Caco-2 (cell line): ENCODE data around the gene CYGB. TPM values are rescaled to one million over a fixed set of nuclear protein-coding genes. Genes with fewer than 3 reads are reported as not detected.

Experiments used
- BruUV-seq: library from RNA; stranded (reverse); fragments of 400-500 nt; replicated peaks from 2 replicates; lab custom pipeline; 2021; lab: Mats Ljungman, UMichigan
- CTCF ChIA-PET: fragments of 300-600 bp; sonication (Branson Sonifier 250); formaldehyde crosslinking; loops from one replicate; lab custom pipeline; 2022; ENCODE audit warnings: antibody characterized with exemption; lab: Charles Lee
- POLR2A ChIA-PET: fragments of 300-600 bp; sonication (Branson Sonifier 250); formaldehyde crosslinking; loops from one replicate; lab custom pipeline; 2022; ENCODE audit warnings: antibody characterized with exemption; lab: Charles Lee
- DNase-seq, 2 experiments: peaks; one replicate each; pipeline versions ENCODE4 v3.0.0 to v3.0.0-alpha.2; 2020 to 2022
- H3K27me3 ChIP-seq: replicated peaks from 2 replicates; pipeline ENCODE4 v1.6.0; 2011; ENCODE audit warnings: low read length; ENCODE audit not compliant: control insufficient read depth, insufficient read depth
- H3K36me3 ChIP-seq: 2 replicates; pipeline ENCODE4 v1.5.1; 2011; ENCODE audit warnings: low read length; ENCODE audit not compliant: control insufficient read depth, insufficient read depth
- H3K4me1 ChIP-seq: fragments of 250-450 bp; sonication (Bioruptor Pico); 2 replicates; pipeline ENCODE4 v1.5.1; 2020; ENCODE audit warnings: mild to moderate bottlenecking
- H3K4me3 ChIP-seq: 2 replicates; pipeline ENCODE4 v1.5.1; 2011; ENCODE audit warnings: low read depth, mild to moderate bottlenecking, control low read depth, low read length
- H3K9me3 ChIP-seq: fragments of 250-450 bp; sonication (Bioruptor Pico); 2 replicates; pipeline ENCODE4 v1.5.1; 2020; ENCODE audit warnings: mild to moderate bottlenecking, moderate library complexity
- H3K27ac Mint-ChIP-seq: one replicate; pipeline ENCODE4 v1.8.0; 2022; ENCODE audit warnings: mixed read lengths; ENCODE audit not compliant: unreplicated experiment
- H3K27me3 Mint-ChIP-seq: one replicate; pipeline ENCODE4 v1.8.0; 2022; ENCODE audit warnings: mixed read lengths; ENCODE audit not compliant: insufficient read depth, unreplicated experiment
- H3K36me3 Mint-ChIP-seq: one replicate; pipeline ENCODE4 v1.8.0; 2022; ENCODE audit warnings: mild to moderate bottlenecking, mixed read lengths; ENCODE audit not compliant: insufficient read depth, unreplicated experiment
- H3K4me1 Mint-ChIP-seq: one replicate; pipeline ENCODE4 v1.8.0; 2022; ENCODE audit warnings: low read depth, mixed read lengths; ENCODE audit not compliant: unreplicated experiment
- H3K4me3 Mint-ChIP-seq: one replicate; pipeline ENCODE4 v1.8.0; 2022; ENCODE audit warnings: mild to moderate bottlenecking, moderate library complexity, mixed read lengths; ENCODE audit not compliant: unreplicated experiment
- H3K9me3 Mint-ChIP-seq: one replicate; pipeline ENCODE4 v1.8.0; 2022; ENCODE audit warnings: mixed read lengths; ENCODE audit not compliant: unreplicated experiment
- intact Hi-C: fragments of 100-400 bp; cut with micrococcal nuclease; formaldehyde crosslinking; loops from one replicate; pipeline ENCODE4 v1.10.0; 2022; ENCODE audit not compliant: unreplicated experiment
- total RNA-seq: library from RNA; stranded (reverse); gene quantifications from 2 replicates; pipeline ENCODE4 v1.2.3, GENCODE V29; 2022
- TF ChIP-seq, protein P1 (sequence below), 2 experiments: fragments of 200-600 bp in 1 of 2; IDR thresholded peaks; 1 replicate in 1 of 2; 2 replicates in 1 of 2; pipeline versions ENCODE4 v1.5.1 to v1.8.0; 2011 to 2022; ENCODE audit warnings: antibody characterized with exemption in 1 of 2, control low read depth in 1 of 2, inconsistent platforms in 1 of 2, low read depth in 1 of 2, low read length in 1 of 2, mild to moderate bottlenecking in 1 of 2, moderate library complexity in 1 of 2; ENCODE audit not compliant: insufficient read depth in 1 of 2, severe bottlenecking in 1 of 2, unreplicated experiment in 1 of 2

Gene CYGB
- total RNA-seq, 1 experiment from 2014 or later, result 0.32 TPM

DNA sequence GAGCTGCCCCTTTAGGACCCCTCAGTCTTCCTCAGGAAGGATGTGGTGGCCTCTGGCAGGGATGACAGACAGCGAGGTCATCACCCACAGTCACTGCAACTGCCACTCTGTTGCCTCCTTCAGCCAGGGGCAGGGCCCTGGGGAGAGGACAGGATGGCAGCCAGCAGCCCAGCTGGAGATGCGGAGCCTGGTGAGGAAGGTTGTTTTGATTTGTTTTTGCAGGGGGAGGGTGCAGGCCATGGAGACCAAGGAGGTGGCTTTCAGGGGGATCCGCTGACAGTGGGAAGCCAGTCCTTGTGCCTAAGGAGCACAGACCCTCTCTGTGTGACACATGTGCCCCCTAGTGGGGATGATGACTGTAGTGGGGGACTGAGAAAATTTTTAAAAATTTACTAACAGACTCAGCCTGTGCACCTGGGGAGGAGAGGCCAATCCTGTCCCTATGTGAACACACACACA lies 9.7 kb upstream of the CYGB start:
- Histone ChIP-seq H3K4me1 (no peaks in the 10 kb centered on the region), H3K36me3 (no peaks in the 10 kb centered on the region), H3K4me3 (no peak overlapping the region), H3K27me3 (no peaks in the 10 kb centered on the region), H3K9me3 (no peaks in the 10 kb centered on the region)
- Mint-ChIP-seq H3K27ac (no peak overlapping the region), H3K4me1 (peaks cover 5% of the 10 kb centered on the region), H3K9me3 (no peaks in the 10 kb centered on the region), H3K36me3 (no peaks in the 10 kb centered on the region), H3K4me3 (no peak overlapping the region), H3K27me3 (no peaks in the 10 kb centered on the region)
- intact Hi-C loops, result loop anchor here (1.0 to 5.0 kb wide), 3 partner anchors 24 to 81 kb away; no protein-coding TSS in a partner anchor
- POLR2A ChIA-PET, result no interaction called here
- BruUV-seq, result no TSS peak
- CTCF ChIA-PET, result interaction anchor here (0.9 to 1.8 kb wide), 3 partner anchors 24 to 134 kb away, joined by 3 to 5 read pairs (median 3); no protein-coding TSS in a partner anchor
- peak in 1 of 2 experiments; percentile 80 for DNase-seq
- TF ChIP-seq, protein P1, sequence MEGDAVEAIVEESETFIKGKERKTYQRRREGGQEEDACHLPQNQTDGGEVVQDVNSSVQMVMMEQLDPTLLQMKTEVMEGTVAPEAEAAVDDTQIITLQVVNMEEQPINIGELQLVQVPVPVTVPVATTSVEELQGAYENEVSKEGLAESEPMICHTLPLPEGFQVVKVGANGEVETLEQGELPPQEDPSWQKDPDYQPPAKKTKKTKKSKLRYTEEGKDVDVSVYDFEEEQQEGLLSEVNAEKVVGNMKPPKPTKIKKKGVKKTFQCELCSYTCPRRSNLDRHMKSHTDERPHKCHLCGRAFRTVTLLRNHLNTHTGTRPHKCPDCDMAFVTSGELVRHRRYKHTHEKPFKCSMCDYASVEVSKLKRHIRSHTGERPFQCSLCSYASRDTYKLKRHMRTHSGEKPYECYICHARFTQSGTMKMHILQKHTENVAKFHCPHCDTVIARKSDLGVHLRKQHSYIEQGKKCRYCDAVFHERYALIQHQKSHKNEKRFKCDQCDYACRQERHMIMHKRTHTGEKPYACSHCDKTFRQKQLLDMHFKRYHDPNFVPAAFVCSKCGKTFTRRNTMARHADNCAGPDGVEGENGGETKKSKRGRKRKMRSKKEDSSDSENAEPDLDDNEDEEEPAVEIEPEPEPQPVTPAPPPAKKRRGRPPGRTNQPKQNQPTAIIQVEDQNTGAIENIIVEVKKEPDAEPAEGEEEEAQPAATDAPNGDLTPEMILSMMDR (IDR thresholded peaks at IDR 0.05; ENCODE audit: insufficient read depth in 1 of 2, low read depth in 1 of 2, low read length in 1 of 2, severe bottlenecking in 1 of 2, unreplicated experiment in 1 of 2), result peak; percentile 80 to 82

- BruUV-seq, result no TSS peak
- intact Hi-C loops, result loop anchor here (1.0 to 5.0 kb wide), 3 partner anchors 23 to 80 kb away; no protein-coding TSS in a partner anchor
Observed at GRCh38 chr17:76546556-76547182, 9.2 kb upstream of the CYGB start.

DNA sequence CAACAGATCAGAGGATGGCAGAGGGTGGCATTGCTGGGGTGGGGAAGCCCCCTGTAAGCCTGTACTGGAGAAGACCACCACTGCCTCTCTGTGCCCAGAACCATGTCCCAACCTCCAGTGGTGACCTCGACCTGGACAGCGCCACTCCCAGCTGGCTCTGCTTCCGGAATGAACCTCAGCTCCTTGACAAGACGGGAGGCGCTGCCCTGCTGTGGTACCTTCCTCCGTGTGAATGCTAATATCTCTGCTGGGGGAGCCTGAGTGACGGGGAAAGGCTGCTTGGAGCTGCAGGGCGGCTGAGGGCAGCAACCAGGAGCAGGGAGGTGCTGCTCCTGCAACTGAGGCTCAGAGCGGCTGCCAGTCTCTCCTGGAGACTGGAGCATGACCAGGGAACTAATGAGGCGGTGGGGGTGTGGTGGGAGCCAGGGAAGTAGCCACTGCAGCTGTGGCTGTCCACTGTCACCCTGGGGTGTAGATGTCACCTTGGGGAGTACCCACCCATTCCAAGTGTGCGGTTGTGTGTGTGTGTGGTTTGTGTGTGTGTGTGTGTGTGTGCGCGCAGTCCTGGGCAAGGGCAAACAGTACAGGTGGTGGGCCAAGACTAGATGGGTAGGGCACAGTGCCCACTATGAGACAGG lies 8.5 kb upstream of the CYGB start:
- CTCF ChIA-PET, result interaction anchor here (0.7 to 1.8 kb wide), 3 partner anchors 23 to 135 kb away, joined by 3 to 5 read pairs (median 3); no protein-coding TSS in a partner anchor
- Mint-ChIP-seq H3K36me3 (peaks cover under 1% of the 10 kb centered on the region), H3K27me3 (no peaks in the 10 kb centered on the region), H3K4me3 (no peak overlapping the region), H3K4me1 (peaks cover 5% of the 10 kb centered on the region), H3K9me3 (no peaks in the 10 kb centered on the region), H3K27ac (no peak overlapping the region)
- intact Hi-C loops, result loop anchor here (5.0 kb wide), 1 partner anchor 39 kb away; no protein-coding TSS in a partner anchor
- DNase-seq, result no peak
- H3K4me1 ChIP-seq, result peaks cover 3% of the 10 kb centered on the region
- H3K9me3 ChIP-seq, result no peaks in the 10 kb centered on the region
- POLR2A ChIA-PET, result interaction anchor here (0.5 kb wide), 1 partner anchor 30 kb away, joined by 7 read pairs; no protein-coding TSS in a partner anchor
- BruUV-seq, result no TSS peak
- H3K4me3 ChIP-seq, result no peak overlapping the region
- H3K27me3 ChIP-seq, result no peaks in the 10 kb centered on the region
- TF ChIP-seq, protein P1 (IDR thresholded peaks at IDR 0.05; ENCODE audit: insufficient read depth in 1 of 2, low read depth in 1 of 2, low read length in 1 of 2, severe bottlenecking in 1 of 2, unreplicated experiment in 1 of 2), result no peak
- no peaks in the 10 kb centered on the region for H3K36me3 ChIP-seq

More at GRCh38 chr17:76546556-76547182, 9.2 kb upstream of the CYGB start:
- H3K4me3 ChIP-seq, result no peak overlapping the region
- no peak for DNase-seq
- no peak overlapping the region for H3K4me3 Mint-ChIP-seq
- no peaks in the 10 kb centered on the region for H3K36me3 ChIP-seq
- H3K4me1 ChIP-seq, result no peaks in the 10 kb centered on the region
- ChIA-PET CTCF (interaction anchor here (0.9 to 1.8 kb wide), 3 partner anchors 23 to 135 kb away, joined by 3 to 5 read pairs (median 3); no protein-coding TSS in a partner anchor), POLR2A (no interaction called here)
- no peaks in the 10 kb centered on the region for H3K27me3 Mint-ChIP-seq
- H3K9me3 Mint-ChIP-seq, result no peaks in the 10 kb centered on the region
- no peaks in the 10 kb centered on the region for H3K27me3 ChIP-seq
- H3K27ac Mint-ChIP-seq, result no peak overlapping the region
- TF ChIP-seq, protein P1 (IDR thresholded peaks at IDR 0.05; ENCODE audit: insufficient read depth in 1 of 2, low read depth in 1 of 2, low read length in 1 of 2, severe bottlenecking in 1 of 2, unreplicated experiment in 1 of 2), result no peak
- H3K4me1 Mint-ChIP-seq, result peaks cover 5% of the 10 kb centered on the region
- no peaks in the 10 kb centered on the region for H3K36me3 Mint-ChIP-seq
- no peaks in the 10 kb centered on the region for H3K9me3 ChIP-seq
